Suprapubic skin (tissue), 4 donors: ENCODE measurements around the gene SLC16A1.

Experiments used
- EP300 ChIP-seq: sonication (generic); formaldehyde crosslinking; IDR thresholded peaks from one replicate; pipeline ENCODE4 v1.6.1; 2017; ENCODE audit warnings: antibody characterized with exemption
- POLR2A ChIP-seq, 2 donors: fragments of 450-650 bp; IDR thresholded peaks; one replicate each; pipeline ENCODE4 v1.6.1; 2017; ENCODE audit warnings: antibody characterized with exemption in 2 of 2, mild to moderate bottlenecking in 2 of 2, moderate library complexity in 2 of 2
- POLR2AphosphoS5 ChIP-seq, 3 donors: sonication (generic); formaldehyde crosslinking; IDR thresholded peaks; one replicate each; pipeline ENCODE4 v1.6.1; 2017; ENCODE audit warnings: antibody characterized with exemption in 3 of 3
- TF ChIP-seq, protein P1 (sequence below), 2 donors: fragments of 200-600 bp in 1 of 2; fragments of 450-650 bp in 1 of 2; sonication (generic) in 1 of 2; IDR thresholded peaks; one replicate each; pipeline ENCODE4 v1.5.1; 2016 to 2019; ENCODE audit warnings: antibody characterized with exemption in 2 of 2, mild to moderate bottlenecking in 1 of 2, moderate library complexity in 1 of 2

DNA sequence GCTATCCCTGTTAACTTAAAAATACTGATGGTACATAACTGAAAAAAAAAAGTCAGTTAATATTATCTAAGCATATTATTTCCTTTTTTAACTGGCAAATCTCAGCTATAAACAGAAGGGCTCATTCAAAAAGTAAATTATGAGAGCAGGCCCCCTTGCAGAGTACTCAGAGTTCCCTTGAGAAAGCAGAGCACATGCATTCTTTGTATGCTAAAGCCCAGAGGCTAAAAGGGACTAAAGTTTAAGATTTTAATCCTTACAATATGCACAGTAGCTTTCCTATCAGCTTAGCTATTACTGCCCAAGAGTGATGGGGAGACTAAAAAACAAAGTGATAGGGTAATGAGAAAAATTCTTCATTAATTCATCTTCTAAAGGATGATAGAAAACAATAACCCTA, 18.5 kb downstream of the SLC16A1 start:
- no peak for TF ChIP-seq POLR2AphosphoS5 (IDR thresholded peaks at IDR 0.05)
- TF ChIP-seq, protein P1, sequence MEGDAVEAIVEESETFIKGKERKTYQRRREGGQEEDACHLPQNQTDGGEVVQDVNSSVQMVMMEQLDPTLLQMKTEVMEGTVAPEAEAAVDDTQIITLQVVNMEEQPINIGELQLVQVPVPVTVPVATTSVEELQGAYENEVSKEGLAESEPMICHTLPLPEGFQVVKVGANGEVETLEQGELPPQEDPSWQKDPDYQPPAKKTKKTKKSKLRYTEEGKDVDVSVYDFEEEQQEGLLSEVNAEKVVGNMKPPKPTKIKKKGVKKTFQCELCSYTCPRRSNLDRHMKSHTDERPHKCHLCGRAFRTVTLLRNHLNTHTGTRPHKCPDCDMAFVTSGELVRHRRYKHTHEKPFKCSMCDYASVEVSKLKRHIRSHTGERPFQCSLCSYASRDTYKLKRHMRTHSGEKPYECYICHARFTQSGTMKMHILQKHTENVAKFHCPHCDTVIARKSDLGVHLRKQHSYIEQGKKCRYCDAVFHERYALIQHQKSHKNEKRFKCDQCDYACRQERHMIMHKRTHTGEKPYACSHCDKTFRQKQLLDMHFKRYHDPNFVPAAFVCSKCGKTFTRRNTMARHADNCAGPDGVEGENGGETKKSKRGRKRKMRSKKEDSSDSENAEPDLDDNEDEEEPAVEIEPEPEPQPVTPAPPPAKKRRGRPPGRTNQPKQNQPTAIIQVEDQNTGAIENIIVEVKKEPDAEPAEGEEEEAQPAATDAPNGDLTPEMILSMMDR (IDR thresholded peaks at IDR 0.05): no peak
- TF ChIP-seq EP300: no peak
- TF ChIP-seq POLR2A (IDR thresholded peaks at IDR 0.05): no peak
